Hair follicle dermal papilla cell (primary cell): ENCODE measurements around the gene WRAP53. TPM values are rescaled to one million over a fixed set of nuclear protein-coding genes. Genes with fewer than 3 reads are reported as not detected.

Experiments used
- total RNA-seq: library from RNA; depleted of rRNA; stranded (reverse); fragments of >200 nt; gene quantifications from 2 replicates; pipeline ENCODE4 v1.2.3, GENCODE V29; 2012

WRAP53 gene
- total RNA-seq = 2.8 and 3.8 TPM in 2 replicates

GRCh38 chr17:7687908-7688807 is at the start of gene WRAP53:
Gene WRAP53, plus strand, starts transcription at chr17:7688477. Its CDS starts 172 bp downstream, at chr17:7688649.

GRCh38 chr17:7650509-7651096 is 37.7 kb upstream of the WRAP53 start, which contains the start of gene ATP1B2:
Gene ATP1B2, plus strand, starts transcription at chr17:7650926. Its CDS starts 593 bp downstream, at chr17:7651519.

GRCh38 chr17:7687072-7687907 is 987 bp upstream of the WRAP53 start, which contains the start of gene TP53:
Gene TP53, minus strand, starts transcription at chr17:7687490. Its CDS starts 10,896 bp downstream, at chr17:7676594.

GRCh38 chr17:7704601-7705268 is 16.5 kb downstream of the WRAP53 start, which contains the start of gene EFNB3:
Gene EFNB3, plus strand, starts transcription at chr17:7705202. Its CDS starts 397 bp downstream, at chr17:7705599.

GRCh38 chr17:7716901-7717755 is 28.9 kb downstream of the WRAP53 start, which contains the start of gene DNAH2:
Gene DNAH2, plus strand, starts transcription at chr17:7717744. Its CDS starts 1,991 bp downstream, at chr17:7719735.

Other genes with a start within 250 kb of the WRAP53 start
- 0.97 and 1.8 TPM in 2 replicates for gene FGF11, start 249.0 kb upstream of the WRAP53 start, total RNA-seq
- 6.2 and 7.5 TPM in 2 replicates for gene CHRNB1, start 243.4 kb upstream of the WRAP53 start, total RNA-seq
- 54.8 TPM in 2 replicates for gene ZBTB4, start 208.8 kb upstream of the WRAP53 start, total RNA-seq
- not detected in 2 replicates for gene SLC35G6, start 207.0 kb upstream of the WRAP53 start, total RNA-seq
- 98.0 and 120 TPM in 2 replicates for gene POLR2A, start 204.1 kb upstream of the WRAP53 start, total RNA-seq
- 12.2 and 20.2 TPM in 2 replicates for gene TNFSF12, start 139.4 kb upstream of the WRAP53 start, total RNA-seq
- gene TNFSF13, start 129.7 kb upstream of the WRAP53 start, total RNA-seq = 1.2 and 1.5 TPM in 2 replicates
- 66.4 and 68.7 TPM in 2 replicates for gene SENP3, start 126.6 kb upstream of the WRAP53 start, total RNA-seq
- gene CD68, start 108.8 kb upstream of the WRAP53 start, total RNA-seq = 25.3 and 43.4 TPM in 2 replicates
- 63.1 and 88.3 TPM in 2 replicates for gene MPDU1, start 104.6 kb upstream of the WRAP53 start, total RNA-seq
- gene SOX15, start 98.4 kb upstream of the WRAP53 start, total RNA-seq = 0.12 and 0.49 TPM in 2 replicates
- gene FXR2, start 73.6 kb upstream of the WRAP53 start, total RNA-seq = 49.2 and 51.1 TPM in 2 replicates
- 29.0 and 39.6 TPM in 2 replicates for gene SAT2, start 60.7 kb upstream of the WRAP53 start, total RNA-seq
- 0.36 TPM in 1 of 2 replicates, not detected in the other for gene SHBG, start 58.3 kb upstream of the WRAP53 start, total RNA-seq
- not detected in 2 replicates for gene ATP1B2, start 37.6 kb upstream of the WRAP53 start, total RNA-seq
- gene TP53, start 987 bp upstream of the WRAP53 start, total RNA-seq = 62.7 and 67.7 TPM in 2 replicates
- gene EFNB3, start 16.7 kb downstream of the WRAP53 start, total RNA-seq = 3.2 and 5.2 TPM in 2 replicates
- 0.12 and 0.16 TPM in 2 replicates for gene DNAH2, start 29.3 kb downstream of the WRAP53 start, total RNA-seq
- 7.7 and 10.7 TPM in 2 replicates for gene KDM6B, start 145.7 kb downstream of the WRAP53 start, total RNA-seq
- gene TMEM88, start 166.6 kb downstream of the WRAP53 start, total RNA-seq = 0.16 and 0.24 TPM in 2 replicates
- 25.2 and 27.8 TPM in 2 replicates for gene NAA38, start 169.1 kb downstream of the WRAP53 start, total RNA-seq
- gene CYB5D1, start 169.5 kb downstream of the WRAP53 start, total RNA-seq = 10.7 and 12.8 TPM in 2 replicates
- gene CHD3, start 200.3 kb downstream of the WRAP53 start, total RNA-seq = 114 and 141 TPM in 2 replicates
- 1.3 and 4.2 TPM in 2 replicates for gene RNF227, start 227.8 kb downstream of the WRAP53 start, total RNA-seq
- gene KCNAB3, start 241.4 kb downstream of the WRAP53 start, total RNA-seq = 0.49 and 1.6 TPM in 2 replicates
- gene TRAPPC1, start 243.5 kb downstream of the WRAP53 start, total RNA-seq = 39.1 and 42.9 TPM in 2 replicates
- 22.2 and 23.3 TPM in 2 replicates for gene CNTROB, start 243.7 kb downstream of the WRAP53 start, total RNA-seq